Hindlimb muscle (tissue), 1 donor: ENCODE data around the gene GRID2. TPM values are rescaled to one million over a fixed set of nuclear protein-coding genes. Genes with fewer than 3 reads are reported as not detected.

Source experiments
- DNase-seq: peaks from one replicate; pipeline ENCODE4 v3.0.0-alpha.2; 2013
- polyA plus RNA-seq: library from polyadenylated mRNA; unstranded; fragments of 120-200 nt; gene quantifications from one replicate; pipeline ENCODE4 v1.2.1, GENCODE V29; 2013; ENCODE audit not compliant: insufficient read length

Gene GRID2
- polyA plus RNA-seq, 1 donor: 0.62 TPM

DNA sequence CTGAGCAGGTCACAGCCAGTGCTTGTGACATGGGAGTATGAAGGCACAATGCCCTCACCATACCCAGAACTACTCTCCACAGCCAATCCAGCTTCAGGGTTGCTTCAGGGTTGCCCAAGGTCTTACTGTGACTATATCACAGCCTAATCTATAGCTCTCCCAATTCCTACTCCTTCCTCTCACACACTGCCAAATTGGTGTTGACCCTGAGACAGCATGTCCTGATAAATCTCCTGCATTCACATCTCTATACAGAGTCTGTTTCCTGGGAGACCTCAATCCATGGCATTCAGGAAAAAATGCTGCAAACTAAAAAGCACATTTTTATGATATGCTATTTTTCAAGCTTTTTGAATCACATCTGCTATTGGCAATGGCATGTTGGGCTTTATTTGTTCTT, 456.7 kb downstream of the GRID2 start:
- DNase-seq: no peak

DNA sequence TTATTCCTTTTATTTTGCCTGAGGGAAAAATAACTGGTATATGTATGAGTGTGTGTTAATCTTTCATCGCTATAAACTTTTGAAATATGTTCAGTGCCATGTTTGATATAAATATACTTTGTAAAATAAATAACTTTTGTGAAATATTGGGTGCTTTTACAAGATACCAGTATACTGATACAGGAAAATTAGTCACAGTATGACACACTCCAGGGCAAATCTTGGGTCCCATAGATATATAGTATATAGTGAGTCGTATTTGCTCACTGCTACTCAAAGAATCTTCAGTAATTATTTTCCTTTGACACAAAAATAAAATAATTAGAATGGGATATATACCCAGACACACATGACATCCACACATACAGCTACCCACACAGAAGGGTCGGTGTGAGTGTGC, 472.3 kb downstream of the GRID2 start:
- no peak for DNase-seq

DNA sequence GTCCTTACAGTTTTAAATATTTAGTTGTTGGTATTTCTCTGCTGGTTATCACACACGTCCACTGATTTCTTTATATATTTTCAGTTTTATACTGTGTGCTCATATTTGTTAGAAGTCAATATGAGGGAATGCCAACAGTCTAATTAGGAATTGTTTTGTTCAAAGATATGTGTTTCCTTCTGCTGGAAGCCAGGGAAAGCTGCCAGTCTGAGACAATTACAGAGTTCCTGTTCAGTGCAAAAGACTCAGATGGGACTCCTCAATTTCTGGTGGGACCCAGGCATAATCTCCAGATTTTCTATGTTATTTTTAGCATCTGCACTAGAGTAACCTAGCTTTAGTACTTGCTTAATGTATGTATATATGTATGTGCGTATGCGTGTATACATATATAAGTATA, 486.0 kb downstream of the GRID2 start:
- DNase-seq: no peak

DNA sequence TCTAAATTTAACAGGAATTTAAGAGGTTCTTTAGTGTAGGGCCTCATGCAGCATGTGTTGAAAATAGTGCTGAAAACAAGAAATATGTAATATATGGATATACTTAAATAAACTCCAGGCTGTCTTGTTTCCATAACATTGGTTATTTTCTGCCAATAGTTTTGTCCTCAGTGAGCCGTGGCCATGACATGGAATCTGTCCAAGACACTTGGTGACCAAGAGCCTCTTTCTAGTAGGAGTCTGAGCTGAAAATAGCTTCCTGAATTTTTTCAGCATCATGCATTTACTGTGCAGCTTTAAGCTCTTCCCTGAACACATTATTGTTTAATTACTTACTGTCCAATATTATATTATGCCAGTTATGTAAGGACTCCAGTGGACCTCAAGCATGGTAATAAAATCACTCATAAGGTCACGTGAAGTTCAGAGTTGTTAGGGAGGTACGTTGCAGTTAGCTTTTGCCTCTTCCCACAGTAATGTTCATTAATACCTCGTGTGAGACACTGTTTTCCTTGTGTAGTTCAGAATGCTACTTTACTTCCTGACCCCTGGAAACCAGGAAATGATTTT, 488.2 kb downstream of the GRID2 start:
- peak; percentile 15 for DNase-seq

DNA sequence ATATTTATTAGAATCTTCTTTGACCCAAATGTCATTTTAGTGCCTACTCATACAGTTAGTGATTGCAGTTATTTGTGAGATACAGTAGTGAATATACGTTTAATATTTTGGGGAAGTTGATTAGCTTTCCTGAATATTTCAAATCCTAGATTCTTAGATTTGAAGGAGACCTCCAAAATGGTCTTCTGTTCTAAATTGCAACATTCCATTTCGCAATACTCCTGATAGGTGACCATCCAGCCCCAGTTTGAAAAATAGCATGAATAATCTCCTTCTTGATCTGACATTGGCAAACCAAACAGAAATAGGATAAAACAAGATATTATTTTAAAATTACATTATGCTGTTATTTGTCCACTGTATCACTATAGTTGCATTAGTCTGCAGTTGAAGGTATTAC, 505.6 kb downstream of the GRID2 start:
- no peak for DNase-seq

DNA sequence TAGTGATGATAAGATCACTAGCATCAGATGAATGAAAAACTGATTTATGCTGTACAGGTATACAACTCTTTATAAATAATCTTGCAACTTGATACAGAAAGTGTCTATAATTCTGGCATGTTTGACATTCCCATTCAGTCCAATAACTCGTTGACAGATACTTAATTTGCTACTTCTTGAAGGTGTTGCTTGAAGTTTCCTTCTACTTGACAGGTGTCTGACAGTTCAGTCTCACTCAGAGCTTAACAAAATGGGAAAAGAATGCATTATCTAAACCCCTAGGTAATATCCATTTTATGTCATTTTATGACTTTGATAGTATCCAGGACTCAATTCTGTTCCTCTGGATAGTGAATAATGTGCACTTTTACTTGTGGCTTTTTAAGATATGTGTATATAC, 508.9 kb downstream of the GRID2 start:
- no peak for DNase-seq

DNA sequence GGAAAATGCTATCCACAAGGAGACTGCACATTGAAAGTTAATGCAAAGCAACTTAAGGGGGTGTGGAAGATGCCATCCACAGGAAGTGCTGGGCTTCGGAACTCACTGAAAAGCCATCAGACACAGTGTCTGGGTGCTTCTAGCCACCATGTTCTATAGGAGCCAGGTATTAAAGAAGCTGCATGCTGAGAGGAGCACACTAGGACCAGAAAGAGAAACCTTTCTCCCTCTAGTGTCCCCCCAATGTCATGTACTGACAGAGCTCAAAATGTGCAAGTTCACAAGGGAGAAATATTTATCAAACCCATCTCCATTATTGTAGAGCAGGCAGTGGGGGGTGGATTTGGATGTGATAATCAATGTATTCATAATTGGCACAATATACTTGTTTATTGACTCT, 510.9 kb downstream of the GRID2 start:
- DNase-seq: no peak

DNA sequence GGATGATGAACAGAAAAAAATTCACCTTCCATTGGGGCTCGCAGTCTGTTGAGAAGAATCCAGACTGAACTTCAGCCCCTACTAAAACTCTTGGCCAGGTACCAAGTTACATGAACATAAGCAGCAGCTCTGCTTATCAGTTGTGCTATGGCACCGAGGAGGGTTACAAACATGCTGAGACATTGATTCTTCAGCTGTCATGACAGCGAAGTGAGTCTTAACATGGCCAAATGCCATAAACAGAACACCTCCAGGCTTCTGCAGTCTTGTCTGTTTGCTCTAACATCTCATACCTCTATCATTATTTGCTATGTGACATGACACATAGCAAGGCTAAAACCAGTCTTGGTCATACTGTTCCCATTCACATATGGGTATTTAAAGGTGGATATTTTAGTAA, 521.5 kb downstream of the GRID2 start:
- no peak for DNase-seq

DNA sequence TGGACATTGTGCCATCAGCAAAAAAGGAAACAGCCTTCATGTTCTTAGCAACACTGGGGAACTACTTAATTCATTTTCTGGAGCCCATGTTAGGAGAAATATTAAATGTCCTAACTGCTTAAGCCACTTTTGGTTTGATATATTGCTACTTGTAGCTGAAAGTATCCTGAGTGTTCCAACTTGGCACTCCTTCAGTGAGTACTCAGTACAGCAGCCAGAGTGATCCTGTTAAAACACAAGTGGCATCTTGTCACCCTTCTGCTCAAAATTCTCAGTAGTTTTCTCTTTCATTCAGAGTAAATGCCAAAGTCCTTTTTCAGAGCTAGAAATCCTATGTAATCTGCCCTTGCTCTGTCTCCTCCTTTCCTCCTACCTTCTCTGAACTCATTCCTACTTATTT, 522.0 kb downstream of the GRID2 start:
- DNase-seq: no peak

DNA sequence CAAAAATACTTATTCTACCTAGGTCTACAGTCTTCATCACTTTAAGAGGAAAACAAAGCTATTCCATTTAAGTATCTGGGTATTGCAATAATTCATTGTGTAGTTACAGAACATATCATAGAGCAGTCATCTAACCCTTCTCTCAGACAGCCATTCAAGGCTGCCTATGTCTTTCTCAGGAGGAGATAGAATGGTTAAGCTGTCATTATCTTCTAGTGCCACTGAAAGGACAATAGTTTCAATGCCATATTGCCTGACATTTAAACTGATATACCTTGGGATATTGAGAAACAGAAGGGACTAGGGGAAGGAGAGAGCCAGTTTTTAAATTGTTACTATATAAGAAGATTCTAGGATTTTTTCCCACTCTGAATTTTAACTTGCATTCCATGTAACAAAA, 527.0 kb downstream of the GRID2 start:
- no peak for DNase-seq

DNA sequence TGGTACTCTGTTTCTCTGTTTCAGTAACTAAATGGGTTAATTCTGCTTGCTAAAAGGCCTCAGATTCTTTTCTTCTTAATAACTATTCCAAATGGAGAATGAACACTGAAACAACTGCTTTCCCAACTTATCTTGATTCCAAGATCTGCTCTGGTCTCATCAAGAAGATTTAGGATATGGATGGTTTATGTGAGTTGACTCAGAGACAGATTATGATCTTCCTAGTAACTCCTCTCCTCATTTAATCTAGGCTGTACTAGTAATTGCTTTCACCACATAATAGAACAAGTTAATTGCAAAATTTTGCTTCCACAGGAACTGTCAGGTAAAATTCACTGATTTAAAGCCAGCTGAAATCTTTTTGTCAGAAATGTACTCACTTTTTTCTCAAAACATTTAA, 537.1 kb downstream of the GRID2 start:
- no peak for DNase-seq

DNA sequence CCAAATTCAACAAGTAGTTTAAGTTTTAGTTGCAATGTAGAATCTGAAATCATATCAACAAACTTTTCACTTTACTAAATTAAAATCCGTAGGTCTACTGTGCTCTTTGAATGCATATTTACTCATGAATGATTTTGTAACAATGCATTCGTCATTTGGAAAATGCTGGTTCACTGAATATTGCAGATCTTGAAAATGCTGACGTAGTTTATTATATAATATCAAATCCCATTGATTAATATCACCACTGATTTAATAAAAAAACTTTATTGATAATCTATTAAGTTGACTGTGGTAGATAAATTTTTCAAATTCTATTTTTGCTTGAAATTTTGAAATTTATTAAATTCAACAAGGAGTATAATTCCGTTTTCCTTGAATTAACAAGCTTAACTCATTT, 540.0 kb downstream of the GRID2 start:
- no peak for DNase-seq

DNA sequence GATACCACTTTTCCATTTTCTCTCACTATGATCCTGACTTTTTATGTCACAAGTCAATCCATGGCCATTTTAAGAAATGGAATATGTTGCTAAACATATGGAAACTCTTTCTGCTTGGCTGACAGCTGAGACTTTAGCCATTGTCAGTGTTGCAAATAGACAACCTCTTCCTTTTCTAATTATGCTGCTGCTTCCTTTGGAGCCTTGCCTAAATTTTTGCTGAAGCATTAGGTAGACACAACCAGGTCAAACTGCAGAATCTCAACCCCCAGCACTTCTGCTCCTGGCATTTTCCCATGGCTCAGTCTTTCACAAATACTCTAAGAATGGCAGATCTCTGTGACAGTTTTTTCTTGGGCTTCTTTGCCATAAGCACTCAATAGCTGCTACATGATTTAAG, 543.3 kb downstream of the GRID2 start:
- DNase-seq: no peak

DNA sequence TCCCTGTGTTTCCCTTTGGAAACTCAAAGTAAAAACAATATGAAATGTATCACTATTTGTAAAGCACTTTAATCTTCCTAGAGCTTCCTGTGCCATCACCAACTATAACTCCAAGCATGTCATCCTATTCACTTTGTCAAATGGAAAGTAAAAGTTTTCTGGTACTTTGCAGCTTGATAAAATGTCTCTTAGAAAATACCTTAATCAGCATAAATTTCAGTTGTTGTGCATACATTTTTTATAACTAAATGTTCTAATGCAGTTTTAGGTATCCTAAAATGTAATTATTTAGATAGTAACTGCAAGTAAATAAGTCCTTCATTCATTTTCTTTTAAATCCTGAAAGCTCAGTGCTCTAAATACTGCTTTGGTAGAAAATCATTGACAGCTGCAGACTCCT, 558.7 kb downstream of the GRID2 start:
- DNase-seq: no peak

DNA sequence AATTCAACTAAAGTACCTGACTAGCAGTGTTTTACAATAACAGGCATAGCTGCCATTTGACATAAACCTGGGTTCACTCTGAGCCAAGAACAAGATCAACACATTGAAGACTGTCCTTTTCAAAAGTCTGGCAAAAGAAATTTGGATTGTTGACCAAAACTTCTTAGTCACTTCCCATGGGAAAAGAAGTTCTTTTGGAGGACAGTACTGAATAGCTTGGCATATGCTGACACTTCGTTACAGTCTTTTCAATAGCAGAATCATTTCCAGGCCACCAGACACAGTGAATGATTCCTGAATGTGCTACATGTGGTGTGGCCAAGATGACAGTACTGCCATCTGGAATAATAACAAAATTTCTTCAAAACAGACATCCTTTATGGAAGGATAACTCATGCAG, 560.3 kb downstream of the GRID2 start:
- no peak for DNase-seq

DNA sequence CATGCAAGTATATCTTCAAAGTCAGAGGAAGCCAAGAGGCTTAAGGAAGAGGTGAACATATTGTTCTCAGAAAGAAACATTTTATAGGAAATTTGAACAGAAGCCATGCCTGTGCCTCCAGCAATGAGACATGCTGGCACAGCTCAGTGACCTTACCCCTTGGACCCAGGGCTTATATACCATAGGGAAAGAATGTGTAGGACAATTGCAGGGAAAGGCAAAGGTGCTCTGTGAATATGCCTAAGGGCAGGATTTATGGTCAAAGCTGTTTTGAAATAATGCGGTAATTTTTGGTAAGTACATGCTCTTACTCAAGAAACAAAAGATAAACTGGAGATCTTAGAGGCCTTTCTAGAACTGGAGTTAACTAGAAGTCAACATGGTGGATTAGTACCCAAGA, 568.8 kb downstream of the GRID2 start:
- DNase-seq: no peak

DNA sequence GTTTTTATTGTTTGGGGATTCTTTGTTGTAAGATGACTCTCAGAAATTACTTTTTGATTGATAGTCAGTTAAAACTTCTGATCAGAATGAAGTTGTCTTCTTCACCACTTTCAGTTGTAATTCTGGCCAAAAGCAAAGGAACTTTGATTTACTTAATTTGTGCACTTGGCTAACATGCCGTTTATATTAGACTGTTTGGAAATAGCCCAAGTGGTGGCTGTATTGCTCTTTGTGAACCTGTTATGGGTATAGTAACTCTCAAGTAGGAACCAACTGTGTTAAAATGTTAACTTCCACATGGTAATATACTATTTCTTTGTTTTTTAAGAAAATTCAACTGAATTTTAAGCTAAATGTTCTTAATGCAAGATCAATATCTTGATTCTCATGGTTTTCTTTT, 581.9 kb downstream of the GRID2 start:
- DNase-seq: no peak

DNA sequence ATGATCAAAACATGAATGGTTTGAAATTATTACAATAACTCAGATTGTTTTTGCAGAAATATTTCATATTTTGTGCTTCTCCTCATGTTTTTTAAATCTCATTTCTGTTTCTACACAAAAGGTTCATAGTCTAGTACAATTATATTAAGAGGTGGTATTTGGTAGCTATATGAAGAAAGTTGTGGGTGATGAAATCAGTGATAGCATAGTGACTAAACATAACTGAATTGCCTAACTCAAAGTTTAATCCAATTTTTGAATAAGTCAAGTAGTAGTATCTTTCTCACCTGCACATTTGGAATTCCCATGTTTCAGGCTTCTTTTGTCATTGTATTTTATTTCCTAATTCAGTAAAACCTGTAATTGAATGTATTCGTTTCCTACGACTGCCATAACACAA, 648.7 kb downstream of the GRID2 start:
- DNase-seq: no peak

DNA sequence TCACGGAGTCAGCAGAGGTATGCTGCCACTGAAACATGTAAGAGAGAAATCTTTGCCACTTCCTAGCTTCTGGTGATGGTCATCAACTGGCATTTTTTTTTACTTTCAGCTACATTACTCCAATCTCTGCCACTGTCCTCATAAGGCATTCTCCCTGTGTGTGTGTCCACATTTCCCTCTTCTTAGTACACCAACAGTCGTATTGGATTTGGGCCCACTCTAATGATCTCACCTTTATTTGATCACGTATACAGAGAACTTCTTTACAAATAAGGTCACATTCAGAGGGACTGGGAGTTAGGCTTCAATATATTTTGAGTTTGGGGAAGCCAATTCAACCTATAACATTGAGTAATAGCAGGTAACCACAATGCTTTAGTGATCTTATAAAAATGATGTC, 649.1 kb downstream of the GRID2 start:
- no peak for DNase-seq

DNA sequence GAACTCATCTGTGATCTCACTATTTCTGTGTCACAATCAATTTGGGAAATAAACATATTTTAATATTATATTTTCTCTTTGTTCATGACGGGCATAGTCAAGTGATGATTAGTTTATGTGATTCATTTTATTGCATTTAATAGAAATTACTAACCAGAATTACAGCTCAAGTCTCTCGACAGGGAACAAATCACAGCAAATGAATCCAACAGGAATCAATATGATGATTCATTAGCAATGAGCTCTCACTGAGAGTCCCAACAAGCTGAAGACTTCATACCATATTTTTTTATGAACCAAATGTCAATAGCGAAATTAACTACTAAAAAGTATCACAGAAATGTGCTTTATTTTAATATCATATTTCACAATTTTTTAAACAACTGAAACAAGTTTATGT, 649.7 kb downstream of the GRID2 start:
- DNase-seq: no peak

DNA sequence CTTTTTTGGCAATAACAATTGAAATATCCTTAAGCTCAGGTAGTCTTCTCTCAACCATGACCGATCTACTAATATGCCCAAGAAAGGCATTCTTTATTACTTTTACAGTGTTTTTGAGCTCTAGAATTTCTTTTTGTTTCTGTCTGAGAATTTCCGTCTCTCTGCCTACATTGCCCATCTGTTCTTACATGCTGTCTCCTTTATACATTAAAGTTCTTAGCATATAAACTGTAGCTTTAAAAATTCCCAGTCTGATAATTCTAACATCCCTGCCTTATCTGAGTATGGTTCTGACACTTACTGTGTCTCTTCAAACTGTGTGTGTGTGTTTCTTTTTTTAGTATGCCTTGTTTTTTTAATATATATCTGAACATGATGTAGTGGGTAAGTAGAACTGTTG, 658.1 kb downstream of the GRID2 start:
- DNase-seq: no peak

DNA sequence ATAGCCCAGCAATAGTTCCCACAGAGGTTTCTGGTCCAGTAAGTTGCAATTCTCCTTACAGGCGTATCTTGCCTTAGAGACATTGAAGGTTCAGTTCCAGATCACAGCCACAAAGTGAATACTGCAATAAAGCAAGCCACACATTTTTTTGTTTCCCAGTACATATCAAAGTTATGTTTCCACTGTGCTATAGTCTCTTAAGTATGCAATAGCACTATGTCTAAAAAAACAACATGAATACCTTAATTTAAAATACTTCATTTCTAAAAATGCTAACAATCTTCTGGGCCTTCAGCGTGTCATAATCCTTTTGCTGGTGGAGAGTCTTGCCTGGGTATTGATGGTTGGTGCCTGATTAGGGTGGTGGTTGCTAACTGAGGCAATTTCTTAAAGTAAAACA, 659.1 kb downstream of the GRID2 start:
- DNase-seq: no peak

DNA sequence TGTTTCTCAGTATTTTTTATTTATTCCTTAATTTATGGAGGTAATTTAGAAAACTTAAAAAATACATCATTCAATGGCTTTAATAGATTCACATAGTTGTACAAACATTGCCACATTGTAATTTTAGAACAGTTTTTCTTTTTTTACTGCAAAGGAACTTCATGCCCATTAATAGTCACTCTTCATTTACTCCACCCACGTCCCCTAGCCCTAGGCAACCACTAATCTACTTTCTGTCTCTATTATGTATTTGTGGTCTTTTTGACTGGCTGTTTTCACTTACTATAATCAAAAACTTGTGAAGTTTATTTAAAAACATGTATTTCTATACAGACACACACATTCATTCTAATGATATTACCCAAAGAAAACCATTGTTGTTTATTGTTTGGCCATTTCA, 664.8 kb downstream of the GRID2 start:
- no peak for DNase-seq

DNA sequence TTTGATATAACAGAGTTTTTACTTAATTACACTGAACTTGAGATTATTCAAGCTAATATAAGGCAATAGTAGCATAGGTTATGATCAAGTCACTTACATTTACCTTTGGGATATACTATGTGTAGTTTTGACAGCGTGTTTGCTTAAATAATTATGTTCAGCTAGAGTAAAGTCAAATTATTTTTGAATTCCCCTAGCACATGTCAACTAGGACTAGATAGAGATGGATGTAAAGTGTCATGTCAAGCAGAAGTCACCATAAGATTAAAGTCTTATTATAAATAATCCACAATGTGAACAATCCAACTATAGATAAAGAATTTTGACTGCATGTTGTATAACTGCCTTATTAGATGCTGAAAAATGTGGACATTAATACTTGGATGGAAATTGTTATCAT, 665.2 kb downstream of the GRID2 start:
- no peak for DNase-seq

DNA sequence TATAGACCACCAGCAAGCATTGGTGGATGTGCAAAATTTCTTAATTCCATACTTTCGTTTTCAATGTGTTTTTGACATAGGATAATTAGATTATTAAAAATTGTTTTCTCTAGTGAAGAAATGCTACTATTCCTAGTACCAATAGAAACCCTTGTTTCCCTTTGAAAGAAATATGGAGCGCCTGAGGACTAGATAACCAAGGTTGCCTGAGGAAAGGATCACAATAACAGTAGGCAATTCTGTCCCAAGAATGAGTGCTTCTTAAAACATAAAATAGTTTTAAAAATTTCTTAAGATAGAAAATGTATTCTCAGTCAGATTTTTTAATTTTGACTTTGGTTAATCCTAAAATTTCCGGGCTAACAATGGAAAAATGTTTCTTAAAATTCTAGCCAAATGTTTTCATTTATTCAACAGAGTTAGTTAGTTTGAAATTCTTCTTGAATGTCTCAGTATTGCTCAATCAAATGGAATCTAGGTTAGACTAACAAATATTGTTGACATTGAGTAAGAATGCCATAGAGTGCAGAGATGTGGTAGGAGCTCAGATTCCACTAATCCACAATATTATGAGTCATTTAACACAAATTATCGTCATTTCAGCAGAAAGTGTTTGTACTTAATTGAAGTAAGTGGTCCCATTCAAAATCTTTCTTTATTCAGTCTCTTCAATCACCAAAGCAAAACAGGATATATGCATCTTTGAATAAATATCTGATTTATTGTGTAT, 666.0 kb downstream of the GRID2 start:
- DNase-seq: no peak
